ENCODE measurements around the gene MYD88. TPM values are rescaled to one million over a fixed set of nuclear protein-coding genes. Genes with fewer than 3 reads are reported as not detected.

MYD88 gene
- total RNA-seq, 1 experiment from 2014 or later = 32.7 TPM

- Histone ChIP-seq H3K9me3 (ENCODE audit: control insufficient read depth, insufficient read depth, low read depth, low read length) (no peaks in the 10 kb centered on the region; the same call in 1 of the 2 replicates), H3K4me3 (ENCODE audit: low read depth in 2 of 2, low read length in 2 of 2) (no peak overlapping the region), H3K27ac (ENCODE audit: low read length) (no peak overlapping the region), H3K27me3 (ENCODE audit: control insufficient read depth, insufficient read depth, low read length) (no peaks in the 10 kb centered on the region), H3K4me1 (ENCODE audit: control insufficient read depth, insufficient read depth, low read length) (no peaks in the 10 kb centered on the region), H3K36me3 (ENCODE audit: control insufficient read depth, insufficient read depth, low read length) (no peaks in the 10 kb centered on the region; the same call in 1 of the 2 replicates)
- ATAC-seq (no peak), DNase-seq (ENCODE audit: low read depth, low spot score) (no peak)
- intact Hi-C loops (cut with micrococcal nuclease; ENCODE audit: unreplicated experiment) (no loop called here), in situ Hi-C loops (cut with HindIII; ENCODE audit: low pct_unique_long_range_greater_than_20kb, low sequenced_read_pairs) (no loop called here)
- POLR2A ChIA-PET = no interaction called here
- no TSS peak for BruUV-seq (replicated peaks)
- no peak for TF ChIP-seq TCF7L2 (IDR thresholded peaks at IDR 0.05; ENCODE audit: low read depth, low read length)
- TF ChIP-seq POLR2AphosphoS5 (IDR thresholded peaks at IDR 0.05; ENCODE audit: low read depth, low read length) = no peak
- no peak for TF ChIP-seq SIN3A (IDR thresholded peaks at IDR 0.05; ENCODE audit: borderline replicate concordance, insufficient read depth, low read depth, low read length)
- TF ChIP-seq, protein P1, sequence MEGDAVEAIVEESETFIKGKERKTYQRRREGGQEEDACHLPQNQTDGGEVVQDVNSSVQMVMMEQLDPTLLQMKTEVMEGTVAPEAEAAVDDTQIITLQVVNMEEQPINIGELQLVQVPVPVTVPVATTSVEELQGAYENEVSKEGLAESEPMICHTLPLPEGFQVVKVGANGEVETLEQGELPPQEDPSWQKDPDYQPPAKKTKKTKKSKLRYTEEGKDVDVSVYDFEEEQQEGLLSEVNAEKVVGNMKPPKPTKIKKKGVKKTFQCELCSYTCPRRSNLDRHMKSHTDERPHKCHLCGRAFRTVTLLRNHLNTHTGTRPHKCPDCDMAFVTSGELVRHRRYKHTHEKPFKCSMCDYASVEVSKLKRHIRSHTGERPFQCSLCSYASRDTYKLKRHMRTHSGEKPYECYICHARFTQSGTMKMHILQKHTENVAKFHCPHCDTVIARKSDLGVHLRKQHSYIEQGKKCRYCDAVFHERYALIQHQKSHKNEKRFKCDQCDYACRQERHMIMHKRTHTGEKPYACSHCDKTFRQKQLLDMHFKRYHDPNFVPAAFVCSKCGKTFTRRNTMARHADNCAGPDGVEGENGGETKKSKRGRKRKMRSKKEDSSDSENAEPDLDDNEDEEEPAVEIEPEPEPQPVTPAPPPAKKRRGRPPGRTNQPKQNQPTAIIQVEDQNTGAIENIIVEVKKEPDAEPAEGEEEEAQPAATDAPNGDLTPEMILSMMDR (IDR thresholded peaks at IDR 0.05) = no peak
- TF ChIP-seq REST (IDR thresholded peaks at IDR 0.05; ENCODE audit: insufficient read depth in 1 of 2, low read depth in 2 of 2, low read length in 1 of 2) = no peak
- CTCF ChIA-PET = no interaction called here
Observed at GRCh38 chr3:38149708-38150107, 11.2 kb downstream of the MYD88 start.

- DNase-seq (ENCODE audit: low read depth, low spot score) (no peak), ATAC-seq (no peak)
- H3K27me3 ChIP-seq (ENCODE audit: control insufficient read depth, insufficient read depth, low read length) = no peaks in the 10 kb centered on the region
- no peaks in the 10 kb centered on the region for H3K4me1 ChIP-seq (ENCODE audit: control insufficient read depth, insufficient read depth, low read length)
- BruUV-seq (replicated peaks) = no TSS peak
- H3K9me3 ChIP-seq (ENCODE audit: control insufficient read depth, insufficient read depth, low read depth, low read length) = no peaks in the 10 kb centered on the region; the same call in 1 of the 2 replicates
- H3K36me3 ChIP-seq (ENCODE audit: control insufficient read depth, insufficient read depth, low read length) = no peaks in the 10 kb centered on the region; the same call in 1 of the 2 replicates
- no peak overlapping the region for H3K27ac ChIP-seq (ENCODE audit: low read length)
- in situ Hi-C loops (cut with HindIII; ENCODE audit: low pct_unique_long_range_greater_than_20kb, low sequenced_read_pairs) (no loop called here), intact Hi-C loops (cut with micrococcal nuclease; ENCODE audit: unreplicated experiment) (no loop called here)
- CTCF ChIA-PET = no interaction called here
- no peak overlapping the region for H3K4me3 ChIP-seq (ENCODE audit: low read depth in 2 of 2, low read length in 2 of 2)
- TF ChIP-seq, protein P1 (IDR thresholded peaks at IDR 0.05) = peak; percentile 13; the same call in 1 of the 2 replicates
- no peak for TF ChIP-seq POLR2AphosphoS5 (IDR thresholded peaks at IDR 0.05; ENCODE audit: low read depth, low read length)
- TF ChIP-seq REST (IDR thresholded peaks at IDR 0.05; ENCODE audit: insufficient read depth in 1 of 2, low read depth in 2 of 2, low read length in 1 of 2) = no peak
- POLR2A ChIA-PET = no interaction called here
Observed at GRCh38 chr3:38150780-38151528, 12.5 kb downstream of the MYD88 start.
